Activated T-helper 2 cell treated with anti-CD3 and anti-CD28 coated beads, Interferon-gamma antibody, Interleukin-2, Interleukin-4, amounts not matched to agents 10 μg/mL and 5 μg/mL and 100 μg/mL, durations not matched to agents 14 hours and 24 hours and 36 hours (primary cell): ENCODE results near the gene BMP3. TPM values are rescaled to one million over a fixed set of nuclear protein-coding genes. Genes with fewer than 3 reads are reported as not detected.

Experiments
- DNase-seq: peaks from one replicate; pipeline ENCODE4 v3.0.0; 2021; ENCODE audit warnings: low spot score
- H3K27ac Mint-ChIP-seq: one replicate; pipeline ENCODE4 v1.8.0; 2021; ENCODE audit warnings: mixed read lengths
- H3K27me3 Mint-ChIP-seq: one replicate; pipeline ENCODE4 v1.8.0; 2021; ENCODE audit warnings: low read depth, mixed read lengths
- H3K36me3 Mint-ChIP-seq: one replicate; pipeline ENCODE4 v1.8.0; 2021; ENCODE audit warnings: low read depth, mixed read lengths
- H3K4me1 Mint-ChIP-seq: one replicate; pipeline ENCODE4 v1.8.0; 2021; ENCODE audit warnings: low read depth, mixed read lengths
- H3K4me3 Mint-ChIP-seq: one replicate; pipeline ENCODE4 v1.8.0; 2021; ENCODE audit warnings: low read depth, mild to moderate bottlenecking, moderate library complexity, mixed read lengths
- H3K9me3 Mint-ChIP-seq: one replicate; pipeline ENCODE4 v1.8.0; 2021; ENCODE audit warnings: mixed read lengths
- intact Hi-C: fragments of 100-400 bp; cut with micrococcal nuclease; formaldehyde crosslinking; loops from one replicate; pipeline ENCODE4 v1.15.1; 2023
- total RNA-seq: library from RNA; stranded (reverse); gene quantifications from 2 replicates; pipeline ENCODE4 v1.2.3, GENCODE V29; 2022

BMP3 gene
- total RNA-seq, 1 donor from 2014 or later: not detected

GRCh38 chr4:81095389-81095788 lies 64.9 kb downstream of the BMP3 start:
- intact Hi-C loops: no loop called here
- H3K9me3 Mint-ChIP-seq: no peaks in the 10 kb centered on the region
- DNase-seq: no peak
- H3K4me3 Mint-ChIP-seq: no peak overlapping the region
- no peak overlapping the region for H3K27ac Mint-ChIP-seq
- H3K27me3 Mint-ChIP-seq: no peaks in the 10 kb centered on the region
- H3K36me3 Mint-ChIP-seq: no peaks in the 10 kb centered on the region
- no peaks in the 10 kb centered on the region for H3K4me1 Mint-ChIP-seq

- H3K36me3 Mint-ChIP-seq: no peaks in the 10 kb centered on the region
- no peaks in the 10 kb centered on the region for H3K9me3 Mint-ChIP-seq
- no peaks in the 10 kb centered on the region for H3K4me1 Mint-ChIP-seq
- DNase-seq: no peak
- H3K4me3 Mint-ChIP-seq: no peak overlapping the region
- no peak overlapping the region for H3K27ac Mint-ChIP-seq
- intact Hi-C loops: no loop called here
- no peaks in the 10 kb centered on the region for H3K27me3 Mint-ChIP-seq
Observed at GRCh38 chr4:81096566-81096965, 66.1 kb downstream of the BMP3 start.

GRCh38 chr4:81102107-81102506 lies 71.6 kb downstream of the BMP3 start:
- no peaks in the 10 kb centered on the region for H3K27me3 Mint-ChIP-seq
- H3K4me1 Mint-ChIP-seq: no peaks in the 10 kb centered on the region
- DNase-seq: no peak

GRCh38 chr4:81106150-81106549 lies 75.6 kb downstream of the BMP3 start:
- intact Hi-C loops: no loop called here
- no peaks in the 10 kb centered on the region for H3K4me1 Mint-ChIP-seq

More at GRCh38 chr4:81102107-81102506, 71.6 kb downstream of the BMP3 start:
- Mint-ChIP-seq H3K36me3 (no peaks in the 10 kb centered on the region), H3K4me3 (no peak overlapping the region), H3K9me3 (no peaks in the 10 kb centered on the region), H3K27ac (no peak overlapping the region)
- intact Hi-C loops: no loop called here

More at GRCh38 chr4:81106150-81106549, 75.6 kb downstream of the BMP3 start:
- no peaks in the 10 kb centered on the region for H3K36me3 Mint-ChIP-seq
- DNase-seq: no peak
- no peak overlapping the region for H3K27ac Mint-ChIP-seq
- no peaks in the 10 kb centered on the region for H3K27me3 Mint-ChIP-seq
- H3K9me3 Mint-ChIP-seq: no peaks in the 10 kb centered on the region
- H3K4me3 Mint-ChIP-seq: no peak overlapping the region

Other genes with a start within 250 kb of the BMP3 start
- 0.28 and 0.43 TPM in 2 replicates for gene PRKG2, start 184.5 kb downstream of the BMP3 start, total RNA-seq